ENCODE results near the gene STYXL2.

The STYXL2 gene

GRCh38 chr1:167111868-167112709 lies 18.2 kb downstream of the STYXL2 start:
- no peak for DNase-seq

DNA sequence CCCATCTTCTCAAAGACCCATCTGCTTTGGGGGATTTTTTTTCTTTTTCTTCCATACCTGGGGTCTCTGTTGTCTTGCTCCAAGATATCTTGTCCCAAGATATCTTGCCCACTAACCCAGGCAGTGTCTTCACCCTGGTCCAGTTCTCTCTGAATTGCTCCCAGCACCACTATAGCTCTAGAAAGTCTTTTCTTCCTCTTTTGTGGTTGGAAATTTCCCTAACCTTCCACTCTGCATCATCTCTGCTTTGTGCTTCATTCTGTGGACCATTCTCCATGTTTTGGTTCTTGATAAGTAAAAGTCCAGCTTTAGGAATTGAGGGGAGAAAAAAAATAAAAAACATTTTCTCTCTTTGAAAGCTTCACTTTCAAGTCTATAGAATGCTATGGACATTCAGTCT lies 20.9 kb downstream of the STYXL2 start:
- DNase-seq = no peak

DNA sequence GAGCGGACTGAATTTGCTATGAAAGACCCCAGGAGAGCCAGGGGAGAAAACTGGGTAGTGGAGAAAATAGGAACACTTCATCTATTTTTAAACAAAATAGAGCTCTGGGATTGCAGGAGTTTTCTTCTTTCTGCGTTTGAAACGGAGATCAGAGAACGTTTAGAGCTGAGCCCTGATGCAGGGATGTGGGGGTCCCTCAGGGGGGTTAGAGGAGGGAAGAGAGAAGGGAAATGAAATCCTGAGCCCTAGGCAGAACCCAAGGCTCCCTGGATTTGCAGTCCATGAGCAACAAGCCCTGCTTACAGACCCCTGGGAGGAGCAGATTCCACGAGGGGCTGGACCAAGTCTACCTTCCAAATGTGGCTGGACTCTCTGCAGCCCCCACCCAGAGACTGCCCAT lies 21.8 kb downstream of the STYXL2 start:
- no peak for DNase-seq

GRCh38 chr1:167116174-167116573 lies 22.3 kb downstream of the STYXL2 start:
- no peak for DNase-seq

DNA sequence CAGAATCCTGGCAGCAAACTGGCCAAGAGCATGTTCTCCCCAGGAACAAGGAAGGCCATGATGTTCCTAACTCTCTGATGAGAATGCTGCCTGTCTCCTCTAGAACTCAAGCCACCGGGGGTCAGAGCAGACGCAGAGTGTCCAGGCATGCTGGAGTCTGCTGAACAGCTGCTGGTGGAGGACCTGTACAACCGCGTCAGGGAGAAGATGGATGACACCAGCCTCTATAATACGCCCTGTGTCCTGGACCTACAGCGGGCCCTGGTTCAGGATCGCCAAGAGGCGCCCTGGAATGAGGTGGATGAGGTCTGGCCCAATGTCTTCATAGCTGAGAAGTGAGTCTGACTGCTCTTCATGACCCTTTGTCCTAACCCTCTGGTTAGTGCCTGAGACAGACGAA lies 23.4 kb downstream of the STYXL2 start:
- DNase-seq = no peak

- DNase-seq = no peak
These were observed 24.3 kb downstream of the STYXL2 start for GRCh38 chr1:167118188-167118587.

DNA sequence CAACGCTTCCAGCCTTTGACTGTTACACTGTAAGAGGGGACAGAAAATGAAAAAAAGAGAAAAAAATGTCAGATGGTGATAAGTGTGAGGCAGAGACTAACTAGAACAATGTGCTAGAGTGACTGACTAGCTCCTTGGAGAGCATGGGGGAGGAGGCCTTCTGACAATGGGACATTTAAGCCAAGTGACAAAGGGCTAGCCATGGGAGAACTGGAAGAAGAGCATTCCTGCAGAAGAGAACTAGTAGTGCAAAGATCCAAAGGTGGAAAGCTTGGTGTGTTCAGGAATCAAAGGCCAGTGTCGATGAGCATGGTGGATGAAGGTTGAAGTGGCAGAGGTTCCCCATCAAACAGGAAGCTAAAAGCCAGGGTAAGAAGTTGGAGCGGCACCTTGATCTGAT lies 25.8 kb downstream of the STYXL2 start:
- DNase-seq = no peak

DNA sequence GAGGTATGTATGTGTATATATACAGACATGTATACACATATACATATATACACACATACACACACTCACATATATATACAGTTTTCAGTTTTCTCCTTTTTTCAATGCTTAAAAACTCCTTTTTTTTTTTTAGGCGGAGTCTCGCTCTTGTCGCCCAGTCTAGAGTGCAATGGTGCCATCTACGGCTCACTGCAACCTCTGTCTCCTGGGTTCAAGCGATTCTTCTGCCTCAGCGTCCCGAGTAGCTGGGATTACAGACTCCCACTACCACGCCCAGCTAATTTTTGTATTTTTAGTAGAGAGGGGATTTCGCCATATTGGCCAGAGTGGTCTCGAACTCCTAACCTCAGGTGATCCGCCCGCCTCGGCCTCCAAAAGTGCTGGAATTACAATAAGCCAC lies 27.0 kb downstream of the STYXL2 start:
- DNase-seq = no peak

GRCh38 chr1:167121375-167122120 lies 27.7 kb downstream of the STYXL2 start:
- DNase-seq = no peak

DNA sequence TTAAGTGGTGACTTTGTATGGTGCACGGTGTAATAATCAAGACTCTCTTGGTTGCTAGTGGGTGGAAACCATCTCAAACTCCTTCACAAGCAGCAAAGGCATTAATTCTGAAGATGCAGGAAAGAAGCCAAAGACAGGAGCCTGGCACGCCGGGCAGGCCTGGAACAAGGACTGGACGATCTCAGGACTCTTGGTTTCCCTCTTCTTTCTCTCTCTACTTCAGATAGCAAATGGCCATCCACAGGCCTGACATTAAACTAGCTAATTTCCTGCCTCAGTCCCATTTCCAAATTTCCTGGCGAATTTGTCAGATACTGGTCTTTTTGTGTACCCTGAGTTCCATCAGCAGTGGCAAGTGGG lies 28.2 kb downstream of the STYXL2 start:
- no peak for DNase-seq

DNA sequence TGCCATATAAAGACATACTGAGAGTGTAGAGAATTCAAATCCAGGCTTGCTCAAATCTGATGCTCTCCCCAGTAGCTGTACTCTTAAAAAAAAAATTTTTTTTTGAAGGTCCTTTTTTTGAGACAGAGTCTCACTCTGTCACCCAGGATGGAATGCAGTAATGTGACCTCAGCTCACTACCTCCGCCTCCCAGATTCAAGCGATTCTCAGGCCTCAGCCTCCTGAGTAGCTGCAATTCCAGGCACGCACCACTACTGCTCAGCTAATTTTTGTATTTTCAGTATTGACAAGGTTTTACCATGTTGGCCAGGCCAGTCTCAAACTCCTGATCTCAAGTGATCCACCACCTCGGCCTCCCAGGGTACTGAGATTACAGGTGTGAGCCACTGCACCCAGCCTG lies 28.7 kb downstream of the STYXL2 start:
- no peak for DNase-seq

DNA sequence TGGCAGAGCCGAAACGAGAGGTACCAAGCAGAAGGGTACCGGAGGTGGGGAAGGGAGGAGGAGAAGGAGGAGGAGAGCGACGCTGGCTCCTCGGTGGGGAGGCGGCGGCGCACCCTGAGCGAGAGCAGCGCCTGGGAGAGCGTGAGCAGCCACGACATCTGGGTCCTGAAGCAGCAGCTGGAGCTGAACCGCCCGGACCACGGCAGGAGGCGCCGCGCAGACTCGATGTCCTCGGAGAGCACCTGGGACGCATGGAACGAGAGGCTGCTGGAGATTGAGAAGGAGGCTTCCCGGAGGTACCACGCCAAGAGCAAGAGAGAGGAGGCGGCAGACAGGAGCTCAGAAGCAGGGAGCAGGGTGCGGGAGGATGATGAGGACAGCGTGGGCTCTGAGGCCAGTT lies 32.4 kb downstream of the STYXL2 start:
- no peak for DNase-seq

- no peak for DNase-seq
These were observed 32.9 kb downstream of the STYXL2 start for GRCh38 chr1:167126811-167127210.

GRCh38 chr1:167127236-167127635 lies 33.4 kb downstream of the STYXL2 start:
- DNase-seq = no peak

DNA sequence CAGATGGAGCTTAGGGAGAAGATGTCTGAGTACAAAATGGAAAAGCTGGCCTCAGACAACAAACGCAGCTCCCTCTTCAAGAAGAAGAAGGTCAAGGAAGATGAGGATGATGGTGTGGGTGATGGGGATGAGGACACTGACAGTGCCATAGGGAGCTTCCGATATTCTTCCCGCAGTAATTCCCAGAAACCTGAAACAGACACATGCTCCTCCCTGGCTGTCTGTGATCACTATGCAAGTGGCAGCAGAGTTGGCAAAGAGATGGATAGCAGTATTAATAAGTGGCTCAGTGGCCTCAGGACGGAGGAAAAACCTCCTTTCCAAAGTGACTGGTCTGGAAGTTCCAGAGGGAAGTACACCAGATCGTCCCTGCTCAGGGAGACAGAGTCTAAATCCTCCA lies 33.8 kb downstream of the STYXL2 start:
- DNase-seq = no peak

- no peak for DNase-seq
These were observed 34.7 kb downstream of the STYXL2 start for GRCh38 chr1:167128261-167129227.

- no peak for DNase-seq
These were observed 37.1 kb downstream of the STYXL2 start for GRCh38 chr1:167130829-167131510.

GRCh38 chr1:167132301-167133010 lies 38.6 kb downstream of the STYXL2 start:
- DNase-seq = no peak

GRCh38 chr1:167135281-167135840 lies 41.5 kb downstream of the STYXL2 start:
- no peak for DNase-seq

DNA sequence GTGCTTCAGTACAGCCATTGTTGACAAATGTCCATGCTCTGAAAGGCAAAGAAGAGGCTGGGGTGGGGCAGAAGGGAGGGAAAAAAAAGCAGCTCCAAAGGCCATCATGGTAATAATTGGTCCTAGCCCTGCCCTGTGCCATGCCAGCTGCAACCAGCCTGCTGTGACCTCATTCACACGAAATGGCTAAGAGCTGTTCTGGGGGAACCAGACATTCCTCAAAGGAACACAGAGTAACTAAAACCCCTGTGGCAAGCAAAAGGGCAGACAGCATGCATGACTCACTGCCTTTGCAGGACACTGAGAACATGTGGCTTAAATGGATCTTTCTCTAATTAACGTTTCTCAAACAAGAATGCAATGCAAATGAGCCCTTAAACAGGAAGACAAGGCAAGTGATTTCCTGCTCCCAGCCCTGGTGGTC lies 42.3 kb downstream of the STYXL2 start:
- DNase-seq = no peak

GRCh38 chr1:167136806-167137205 lies 42.9 kb downstream of the STYXL2 start:
- no peak for DNase-seq

DNA sequence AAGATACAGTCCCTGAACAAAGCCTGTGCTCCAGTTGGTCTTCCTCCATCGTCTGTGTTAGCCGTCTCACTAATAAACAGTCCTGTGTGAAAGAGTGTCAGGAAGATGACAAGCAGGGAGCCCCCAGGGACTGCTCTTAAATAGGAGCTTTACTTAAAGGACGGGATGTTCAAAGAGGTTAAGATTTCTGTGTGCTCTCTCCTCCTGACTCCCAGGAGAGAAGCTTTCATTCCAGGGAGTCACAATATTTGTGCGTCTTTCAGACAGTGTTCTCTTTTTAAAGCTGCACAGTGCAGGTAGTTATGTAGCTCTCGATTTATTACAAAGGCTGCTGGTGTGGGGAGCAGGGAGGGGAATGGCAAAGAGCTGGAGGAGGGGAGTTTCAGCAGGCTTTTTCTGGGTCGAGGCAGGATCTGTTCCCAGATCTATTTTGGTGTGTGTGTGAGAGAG lies 43.5 kb downstream of the STYXL2 start:
- no peak for DNase-seq
